GM21528 (cell line): ENCODE measurements around the gene CHD1.

Experiments used
- ATAC-seq: cut with Tn5 transposase; IDR thresholded peaks from one replicate; pipeline ENCODE4 v1.9.1; 2021; ENCODE audit warnings: mild to moderate bottlenecking, moderate library complexity; ENCODE audit not compliant: unreplicated experiment, low FRiP score

CHD1 gene

GRCh38 chr5:98825582-98826375 is 103.0 kb downstream of the CHD1 start:
- ATAC-seq = no peak

GRCh38 chr5:98816582-98817222 is 112.1 kb downstream of the CHD1 start:
- ATAC-seq = no peak

- no peak for ATAC-seq
These were observed 115.1 kb downstream of the CHD1 start for GRCh38 chr5:98813755-98814154.

- no peak for ATAC-seq
These were observed 118.6 kb downstream of the CHD1 start for GRCh38 chr5:98810206-98810605.

GRCh38 chr5:98807806-98808205 is 121.0 kb downstream of the CHD1 start:
- ATAC-seq = no peak

GRCh38 chr5:98805070-98805469 is 123.7 kb downstream of the CHD1 start:
- ATAC-seq = no peak

GRCh38 chr5:98804066-98804465 is 124.7 kb downstream of the CHD1 start:
- no peak for ATAC-seq
